HG02852 (cell line): ENCODE results near the gene YARS2.
"Not testable (repeated sequence)": the region's sequence is repeated elsewhere in the genome, so short reads cannot be mapped to it uniquely, and the experiment has no call there.

Experiments
- ATAC-seq: cut with Tn5 transposase; IDR thresholded peaks from one replicate; pipeline ENCODE4 v1.9.1; 2021; ENCODE audit warnings: mild to moderate bottlenecking, moderate library complexity; ENCODE audit not compliant: unreplicated experiment

The YARS2 gene

GRCh38 chr12:32754111-32754510 lies 1.6 kb downstream of the YARS2 start:
- ATAC-seq, result no peak

GRCh38 chr12:32753605-32754004 lies 2.1 kb downstream of the YARS2 start:
- ATAC-seq, result no peak

- ATAC-seq, result no peak
Measured at GRCh38 chr12:32743264-32743663, 12.4 kb downstream of the YARS2 start.

- no peak for ATAC-seq
Measured at GRCh38 chr12:32742133-32742532, 13.6 kb downstream of the YARS2 start.

DNA sequence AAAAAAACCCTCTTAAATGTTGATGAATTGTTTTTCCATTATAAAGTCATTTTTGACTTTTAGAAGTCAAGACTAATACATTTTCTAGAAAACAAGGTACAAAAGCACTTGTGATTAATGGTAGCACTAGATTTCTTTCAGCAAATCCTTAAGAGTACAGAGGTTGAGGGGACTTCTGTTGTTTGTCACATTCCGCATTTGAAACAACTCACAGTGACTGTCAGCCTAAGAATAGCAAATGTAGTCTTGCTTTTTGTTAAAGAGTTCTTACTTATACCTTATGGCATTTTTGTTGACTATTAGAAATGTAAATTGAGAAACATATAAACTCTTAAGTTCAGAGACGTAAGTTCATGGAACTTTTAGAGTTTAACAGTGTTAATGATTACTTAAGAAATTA lies 16.4 kb downstream of the YARS2 start:
- ATAC-seq, result no peak

DNA sequence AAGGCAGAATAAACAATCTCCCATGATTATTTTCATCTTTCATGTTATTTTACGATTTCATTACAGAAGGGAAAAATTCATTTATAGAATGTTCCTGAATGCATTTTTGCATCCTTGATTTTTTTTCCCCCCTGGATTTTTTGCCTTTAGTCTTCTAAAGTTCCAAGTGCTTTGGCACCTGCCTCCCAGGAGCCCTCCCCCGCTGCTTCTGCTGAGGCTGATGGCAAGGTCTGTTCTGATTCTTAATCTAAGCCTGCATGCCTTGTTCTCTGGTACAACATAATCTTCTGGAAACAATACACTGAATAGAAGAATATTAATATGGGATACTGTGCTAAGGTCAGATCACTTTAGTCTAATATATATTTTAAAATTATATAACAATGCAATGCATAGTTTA lies 18.0 kb downstream of the YARS2 start:
- no peak for ATAC-seq

DNA sequence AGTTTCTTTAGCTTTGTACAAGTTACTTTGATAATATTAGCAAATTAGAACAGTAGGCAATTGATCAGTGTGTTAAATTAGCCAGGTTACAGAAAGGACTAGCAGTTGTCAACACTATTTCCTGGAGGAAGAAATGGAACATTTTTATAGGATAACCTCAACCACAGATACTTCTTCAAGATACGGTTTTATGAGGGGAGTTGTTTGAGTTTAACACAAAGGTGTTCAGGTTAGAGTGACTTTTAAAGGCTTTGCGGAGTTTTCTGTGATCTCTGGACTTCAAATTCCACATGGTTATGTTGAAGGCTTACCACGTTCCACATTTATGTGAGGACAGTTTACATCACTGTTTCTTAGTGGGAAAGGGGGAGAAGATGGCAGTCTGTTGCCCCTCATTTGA lies 19.3 kb downstream of the YARS2 start:
- ATAC-seq, result no peak

DNA sequence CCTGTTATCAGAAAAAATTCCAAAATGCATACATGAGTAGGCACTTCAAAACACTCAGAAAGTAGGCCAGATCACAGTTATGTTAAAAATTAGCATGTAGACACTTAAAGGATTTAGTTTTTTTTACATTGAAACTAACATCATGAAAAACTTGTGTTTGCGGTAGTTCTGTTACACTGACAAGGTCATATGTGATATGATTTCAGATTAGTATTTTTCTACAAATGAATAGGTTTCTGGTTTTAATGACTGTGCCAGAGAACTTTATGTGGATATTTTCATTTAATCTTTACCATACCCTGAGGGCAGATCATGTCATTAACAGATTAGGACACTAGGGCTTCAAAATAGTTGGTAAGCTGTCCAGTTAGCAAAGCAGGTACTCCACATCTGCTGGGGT lies 20.7 kb downstream of the YARS2 start:
- ATAC-seq, result no peak

DNA sequence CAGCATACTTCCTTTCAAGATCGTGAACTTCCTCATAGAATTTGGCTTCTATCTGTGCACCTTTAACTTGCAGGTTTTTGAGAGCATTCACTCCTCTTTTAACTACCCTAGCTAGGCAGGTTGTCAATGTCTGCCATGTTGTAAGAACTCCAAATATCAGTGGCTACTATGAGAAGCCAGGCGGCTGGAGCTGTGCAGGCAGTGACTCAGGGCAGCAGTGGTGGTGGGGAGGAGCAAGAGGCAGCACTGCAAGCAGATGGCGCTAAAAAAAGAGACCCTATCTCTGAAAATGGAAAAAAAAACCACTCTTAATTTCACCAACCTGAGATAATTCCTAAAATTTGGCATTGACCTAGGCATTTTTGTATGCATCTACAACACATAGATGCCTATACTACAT lies 28.5 kb downstream of the YARS2 start:
- ATAC-seq, result no peak

- no peak for ATAC-seq
Measured at GRCh38 chr12:32726286-32726685, 29.4 kb downstream of the YARS2 start.

DNA sequence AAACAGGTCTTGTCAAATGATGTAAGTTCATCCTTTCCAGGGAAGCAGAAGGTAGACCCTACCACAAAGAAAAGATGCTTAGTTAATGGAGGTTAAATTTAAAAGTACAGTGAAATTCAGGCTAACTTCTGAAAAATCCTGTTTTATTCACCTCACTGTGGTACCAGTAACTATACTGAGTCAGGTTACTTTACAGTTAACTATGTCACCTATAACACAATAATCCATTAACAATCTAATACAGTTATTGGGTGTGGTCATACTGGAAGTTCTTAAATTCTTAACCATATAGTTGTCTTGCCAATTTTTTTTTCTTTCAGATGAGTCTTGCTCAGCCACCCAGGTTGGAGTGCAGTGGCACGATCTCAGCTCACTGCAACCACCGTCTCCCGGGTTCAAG lies 30.4 kb downstream of the YARS2 start:
- not testable (repeated sequence) for ATAC-seq

GRCh38 chr12:32718926-32719325 lies 36.8 kb downstream of the YARS2 start:
- ATAC-seq, result no peak

GRCh38 chr12:32714772-32715171 lies 40.9 kb downstream of the YARS2 start:
- no peak for ATAC-seq

DNA sequence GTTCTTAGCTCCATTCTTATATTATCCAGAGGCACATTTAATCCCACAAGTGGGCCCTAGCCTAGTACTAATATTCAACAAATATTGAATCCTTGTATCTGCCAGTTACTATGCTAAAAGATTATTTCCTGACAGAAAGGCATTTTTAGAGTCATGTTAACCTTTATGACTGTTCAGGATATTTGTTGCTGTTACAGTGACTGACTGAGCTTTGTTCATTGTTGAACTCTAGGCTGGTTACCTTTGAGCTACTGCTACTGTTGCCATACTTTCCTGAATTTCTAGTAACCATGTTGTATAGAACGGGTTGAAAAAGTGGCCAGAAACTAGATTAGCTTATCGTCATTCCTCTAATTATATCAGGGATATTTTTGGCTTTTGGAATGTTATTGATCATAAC lies 46.8 kb downstream of the YARS2 start:
- no peak for ATAC-seq

- no peak for ATAC-seq
Measured at GRCh38 chr12:32706335-32707024, 49.2 kb downstream of the YARS2 start.

GRCh38 chr12:32705783-32706182 lies 49.9 kb downstream of the YARS2 start:
- no peak for ATAC-seq

- no peak for ATAC-seq
Measured at GRCh38 chr12:32702946-32703345, 52.8 kb downstream of the YARS2 start.

DNA sequence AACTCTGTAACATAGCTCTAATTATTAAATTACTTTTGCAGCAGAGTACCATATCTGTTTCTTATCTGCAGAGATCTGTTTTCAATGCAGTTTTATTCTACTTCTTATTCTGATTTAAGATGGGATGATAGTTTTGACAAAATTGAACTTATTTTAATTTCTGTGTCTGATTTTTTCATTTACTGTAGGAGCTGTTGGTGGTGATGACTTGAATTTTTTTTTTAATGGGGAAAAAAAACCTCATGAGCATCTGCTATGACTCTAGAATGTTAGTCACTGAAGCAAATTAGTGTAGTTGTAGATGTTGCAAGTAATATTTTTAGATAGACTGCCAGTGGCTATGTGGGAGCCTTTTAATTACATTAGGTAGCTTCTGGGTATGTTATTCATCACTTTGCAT lies 53.2 kb downstream of the YARS2 start:
- ATAC-seq, result no peak

DNA sequence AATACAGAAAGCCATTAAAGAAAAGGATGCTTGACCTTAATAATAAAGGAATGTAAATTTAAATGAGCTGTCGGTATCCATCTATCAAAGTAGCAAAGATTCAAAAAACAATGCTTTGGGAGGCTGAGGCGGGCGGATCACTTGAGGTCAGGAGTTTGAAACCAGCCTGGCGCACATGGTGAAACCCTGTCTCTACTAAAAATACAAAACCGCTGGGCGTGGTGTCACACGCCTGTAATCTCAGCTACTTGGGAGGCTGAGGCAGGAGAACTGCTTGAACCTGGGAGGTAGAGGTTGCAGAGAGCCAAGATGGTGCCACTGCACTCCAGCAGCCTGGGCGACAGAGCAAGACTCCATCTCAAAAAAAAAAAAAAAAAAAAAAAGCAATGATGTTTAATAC lies 56.3 kb downstream of the YARS2 start:
- ATAC-seq, result not testable (repeated sequence)

GRCh38 chr12:32698285-32698684 lies 57.4 kb downstream of the YARS2 start:
- no peak for ATAC-seq

GRCh38 chr12:32697445-32697844 lies 58.3 kb downstream of the YARS2 start:
- no peak for ATAC-seq
